Measurements from ENCODE around the gene CAB39.

GRCh38 chr2:230814616-230815015 is 102.0 kb downstream of the CAB39 start:
- TF ChIP-seq CTCF (IDR thresholded peaks at IDR 0.05; ENCODE audit: control extremely low read depth in 1 of 3, insufficient read depth in 1 of 3, low read depth in 1 of 3, low read length in 3 of 3): peak in 2 of 3 experiments; percentile 28; a peak in 2 of 4 replicates
- no peak for TF ChIP-seq SIN3A (conservative IDR thresholded peaks at IDR 0.05 in 1 of 2, IDR thresholded peaks at IDR 0.05 in 1 of 2; ENCODE audit: low read depth in 1 of 2, low read length in 2 of 2)
- TF ChIP-seq CHD1 (IDR thresholded peaks at IDR 0.05; ENCODE audit: low read depth, low read length): no peak

Measured in H1 (cell line).